Measurements from ENCODE around the gene SUPT7L.

GRCh38 chr2:27655155-27655951, 8.1 kb downstream of the SUPT7L start:
- no peak for TF ChIP-seq CTCF (IDR thresholded peaks at IDR 0.05)
- TF ChIP-seq POLR2A (IDR thresholded peaks at IDR 0.05), result no peak
